Lower leg skin (tissue), 3 donors: ENCODE measurements around the gene TMEM14C.

ENCODE experiments used
- CTCF ChIP-seq, 3 donors: fragments of 450-650 bp; IDR thresholded peaks; one replicate each; pipeline ENCODE4 v1.5.1; 2016; ENCODE audit warnings: antibody characterized with exemption in 3 of 3, mild to moderate bottlenecking in 3 of 3, moderate library complexity in 2 of 3
- POLR2A ChIP-seq, 2 donors: fragments of 450-650 bp; IDR thresholded peaks; one replicate each; pipeline ENCODE4 v1.6.1; 2016 to 2017; ENCODE audit warnings: antibody characterized with exemption in 2 of 2, mild to moderate bottlenecking in 1 of 2, moderate library complexity in 1 of 2

- TF ChIP-seq CTCF (IDR thresholded peaks at IDR 0.05) (no peak), POLR2A (IDR thresholded peaks at IDR 0.05) (no peak)
Observed at GRCh38 chr6:10685092-10685915, 37.6 kb upstream of the TMEM14C start.
